ENCODE measurements around the gene EFNB2. TPM values are rescaled to one million over a fixed set of nuclear protein-coding genes. Genes with fewer than 3 reads are reported as not detected.

The EFNB2 gene
- total RNA-seq, 1 donor from 2014 or later, result 42.1 TPM

- no peak overlapping the region for H3K4me3 ChIP-seq (ENCODE audit: low read depth, low read length)
- TF ChIP-seq CTCF (IDR thresholded peaks at IDR 0.05; ENCODE audit: insufficient read depth, low read length, poor library complexity, severe bottlenecking), result no peak
- no peaks in the 10 kb centered on the region for H3K27me3 ChIP-seq (ENCODE audit: control insufficient read depth, insufficient read depth, low read length)
- no peaks in the 10 kb centered on the region for H3K36me3 ChIP-seq (ENCODE audit: control insufficient read depth, insufficient read depth, low read length)
- DNase-seq (ENCODE audit: low read depth), result no peak
Measured at GRCh38 chr13:106486287-106486686, 49.2 kb downstream of the EFNB2 start.

- no peak for TF ChIP-seq CTCF (IDR thresholded peaks at IDR 0.05; ENCODE audit: insufficient read depth, low read length, poor library complexity, severe bottlenecking)
- H3K27me3 ChIP-seq (ENCODE audit: control insufficient read depth, insufficient read depth, low read length), result no peaks in the 10 kb centered on the region
- no peak overlapping the region for H3K4me3 ChIP-seq (ENCODE audit: low read depth, low read length)
- no peaks in the 10 kb centered on the region for H3K36me3 ChIP-seq (ENCODE audit: control insufficient read depth, insufficient read depth, low read length)
- no peak for DNase-seq (ENCODE audit: low read depth)
Measured at GRCh38 chr13:106484537-106485193, 50.8 kb downstream of the EFNB2 start.

- no peak for DNase-seq (ENCODE audit: low read depth)
- no peaks in the 10 kb centered on the region for H3K27me3 ChIP-seq (ENCODE audit: control insufficient read depth, insufficient read depth, low read length)
- no peak for TF ChIP-seq CTCF (IDR thresholded peaks at IDR 0.05; ENCODE audit: insufficient read depth, low read length, poor library complexity, severe bottlenecking)
- no peak overlapping the region for H3K4me3 ChIP-seq (ENCODE audit: low read depth, low read length)
- no peaks in the 10 kb centered on the region for H3K36me3 ChIP-seq (ENCODE audit: control insufficient read depth, insufficient read depth, low read length)
Measured at GRCh38 chr13:106484084-106484483, 51.4 kb downstream of the EFNB2 start.

GRCh38 chr13:106481919-106482318 is 53.5 kb downstream of the EFNB2 start:
- DNase-seq (ENCODE audit: low read depth), result no peak
- Histone ChIP-seq H3K36me3 (ENCODE audit: control insufficient read depth, insufficient read depth, low read length) (no peaks in the 10 kb centered on the region), H3K4me3 (ENCODE audit: low read depth, low read length) (no peak overlapping the region), H3K27me3 (ENCODE audit: control insufficient read depth, insufficient read depth, low read length) (no peaks in the 10 kb centered on the region)
- no peak for TF ChIP-seq CTCF (IDR thresholded peaks at IDR 0.05; ENCODE audit: insufficient read depth, low read length, poor library complexity, severe bottlenecking)

- no peak overlapping the region for H3K4me3 ChIP-seq (ENCODE audit: low read depth, low read length)
- no peaks in the 10 kb centered on the region for H3K36me3 ChIP-seq (ENCODE audit: control insufficient read depth, insufficient read depth, low read length)
- H3K27me3 ChIP-seq (ENCODE audit: control insufficient read depth, insufficient read depth, low read length), result no peaks in the 10 kb centered on the region
- no peak for TF ChIP-seq CTCF (IDR thresholded peaks at IDR 0.05; ENCODE audit: insufficient read depth, low read length, poor library complexity, severe bottlenecking)
- DNase-seq (ENCODE audit: low read depth), result no peak
Measured at GRCh38 chr13:106480351-106480910, 55.0 kb downstream of the EFNB2 start.

GRCh38 chr13:106479929-106480328 is 55.5 kb downstream of the EFNB2 start:
- no peak for TF ChIP-seq CTCF (IDR thresholded peaks at IDR 0.05; ENCODE audit: insufficient read depth, low read length, poor library complexity, severe bottlenecking)

More at GRCh38 chr13:106479929-106480328, 55.5 kb downstream of the EFNB2 start:
- no peaks in the 10 kb centered on the region for H3K36me3 ChIP-seq (ENCODE audit: control insufficient read depth, insufficient read depth, low read length)
- no peaks in the 10 kb centered on the region for H3K27me3 ChIP-seq (ENCODE audit: control insufficient read depth, insufficient read depth, low read length)
- H3K4me3 ChIP-seq (ENCODE audit: low read depth, low read length), result no peak overlapping the region
- no peak for DNase-seq (ENCODE audit: low read depth)
